Renal pelvis (tissue), 4 donors: ENCODE measurements around the gene UNC5B. TPM values are rescaled to one million over a fixed set of nuclear protein-coding genes. Genes with fewer than 3 reads are reported as not detected.

Source experiments
- DNase-seq: peaks from one replicate; pipeline ENCODE4 v3.0.0-alpha.2; 2013
- polyA plus RNA-seq, 3 donors: library from polyadenylated mRNA; unstranded; fragments of 120-200 nt; gene quantifications; one replicate each; pipeline ENCODE4 v1.2.1, GENCODE V29; 2013; ENCODE audit not compliant: insufficient read length in 3 of 3

Gene UNC5B
- polyA plus RNA-seq, 3 donors: 41.4 to 57.0 (median 50.2) TPM

DNA sequence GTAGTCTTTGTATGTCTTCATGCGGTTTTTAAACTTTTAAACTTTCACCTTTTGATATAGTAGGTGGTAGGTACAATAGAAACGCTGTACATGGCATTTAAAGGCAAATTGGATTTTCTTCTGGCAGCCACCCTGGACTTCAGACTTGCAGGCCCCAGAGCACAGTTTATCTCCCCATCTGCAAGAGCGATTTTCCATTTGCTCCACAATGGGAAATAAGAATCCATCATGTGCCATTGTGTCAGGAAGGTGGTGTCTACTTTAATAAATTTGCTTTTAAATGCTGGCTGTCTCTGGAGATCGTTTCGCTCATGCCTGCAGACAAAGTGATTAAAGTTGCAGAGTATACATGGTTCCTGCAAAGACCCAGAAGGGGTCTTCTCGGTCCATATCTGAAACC is 38.9 kb downstream of the UNC5B start:
- DNase-seq: no peak

DNA sequence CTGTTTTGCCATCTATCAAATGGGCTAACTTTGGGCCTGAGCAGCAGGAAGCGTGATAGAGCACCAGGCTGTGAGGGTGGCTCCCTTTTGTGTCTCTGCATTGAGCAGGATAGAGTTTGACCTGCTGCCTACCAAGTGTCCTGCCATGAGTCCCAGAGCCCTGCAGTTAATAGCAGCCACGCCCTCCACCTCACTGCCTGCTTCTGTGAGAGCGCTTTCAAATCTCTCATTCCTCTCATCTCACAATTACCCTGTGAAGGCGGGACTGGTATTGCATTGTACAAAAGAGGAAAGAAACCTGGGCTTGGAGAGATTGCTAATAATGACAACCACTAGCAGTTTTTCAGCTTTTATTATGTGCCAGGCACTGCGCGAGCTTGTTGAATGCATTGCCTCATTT is 39.9 kb downstream of the UNC5B start:
- no peak for DNase-seq

DNA sequence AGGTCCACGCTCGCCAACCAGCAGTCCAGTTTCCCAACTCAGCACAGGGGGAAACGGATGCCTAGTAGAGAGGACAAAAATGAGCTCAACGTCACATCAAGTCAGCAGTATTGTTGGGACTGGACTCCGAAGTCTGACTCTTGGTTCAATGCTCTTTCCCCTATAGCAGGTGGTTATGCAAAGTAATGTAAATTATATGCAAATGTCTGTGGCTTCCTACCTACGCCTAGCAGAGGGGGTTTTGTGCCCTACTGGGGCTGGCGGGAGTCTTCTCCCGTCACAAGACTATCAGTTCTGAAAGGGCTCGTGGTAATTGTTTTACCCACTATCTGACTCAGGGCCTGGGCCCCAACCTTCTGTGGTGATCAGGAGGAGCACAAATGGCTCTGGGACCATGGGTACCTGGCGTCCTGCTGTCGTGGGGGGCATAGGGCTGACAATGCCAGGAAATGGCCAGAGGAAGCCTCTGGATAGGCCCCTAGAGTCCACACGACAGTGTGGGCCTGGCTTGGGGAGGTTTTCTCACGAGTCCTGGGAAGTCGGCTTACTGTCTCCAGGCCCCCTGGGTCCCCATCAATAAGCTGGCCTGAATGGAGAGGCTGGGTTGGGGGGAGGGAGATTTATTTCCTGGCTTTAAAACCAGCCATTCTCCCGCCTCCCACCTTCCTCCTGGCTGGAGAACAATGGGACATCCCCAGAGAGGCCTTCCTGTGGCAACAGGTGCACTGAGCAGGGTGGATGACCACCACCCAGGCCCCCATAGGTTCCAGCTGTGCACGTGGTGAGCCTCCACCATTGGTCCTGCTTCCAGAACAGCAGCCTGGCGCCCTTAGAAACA is 41.8 kb downstream of the UNC5B start:
- no peak for DNase-seq

DNA sequence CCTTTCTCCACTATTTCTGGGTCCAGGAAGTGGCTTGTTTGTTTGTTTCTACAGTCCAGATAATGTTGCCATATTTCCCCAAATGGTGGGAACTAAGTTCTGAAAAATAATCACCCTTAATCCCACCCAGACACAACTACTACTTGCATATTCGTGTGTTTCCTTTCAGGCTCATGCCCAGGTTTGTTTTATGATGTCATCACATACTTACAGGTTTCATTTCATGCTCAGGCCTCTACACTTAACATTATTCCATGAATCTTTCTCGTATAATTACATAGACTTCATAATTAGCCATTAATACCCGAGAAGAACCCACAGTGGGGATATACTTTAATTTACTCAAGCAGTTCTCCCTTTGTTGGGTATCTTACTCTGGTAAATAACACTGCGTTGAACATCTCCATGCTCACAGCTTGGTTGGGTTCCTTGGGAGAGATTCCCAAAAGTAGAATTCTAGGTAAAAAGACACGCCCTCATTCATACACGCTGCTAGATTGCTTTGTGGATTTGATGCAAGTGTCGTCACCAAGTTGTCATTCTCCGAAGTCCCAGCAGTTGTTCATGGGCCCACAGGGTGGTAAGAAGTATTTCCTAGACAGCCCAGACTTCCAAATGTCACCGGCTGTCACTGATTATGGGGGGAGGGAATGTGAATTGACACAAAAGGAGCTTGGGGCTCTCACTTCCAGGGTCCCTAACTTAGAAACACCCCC is 42.6 kb downstream of the UNC5B start:
- no peak for DNase-seq

DNA sequence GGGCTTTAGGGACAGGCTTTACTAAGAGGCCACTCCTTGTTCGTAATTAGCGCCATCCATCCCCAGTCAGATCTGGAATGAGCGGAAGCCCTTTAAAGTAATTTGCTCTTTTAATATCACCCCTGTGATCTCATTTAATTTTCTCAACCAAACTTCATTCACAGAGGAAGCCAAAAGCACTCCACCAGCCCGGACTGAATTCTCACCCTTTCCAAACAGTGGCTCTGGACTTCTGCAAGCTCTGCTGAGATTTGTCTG is 43.1 kb downstream of the UNC5B start:
- no peak for DNase-seq

DNA sequence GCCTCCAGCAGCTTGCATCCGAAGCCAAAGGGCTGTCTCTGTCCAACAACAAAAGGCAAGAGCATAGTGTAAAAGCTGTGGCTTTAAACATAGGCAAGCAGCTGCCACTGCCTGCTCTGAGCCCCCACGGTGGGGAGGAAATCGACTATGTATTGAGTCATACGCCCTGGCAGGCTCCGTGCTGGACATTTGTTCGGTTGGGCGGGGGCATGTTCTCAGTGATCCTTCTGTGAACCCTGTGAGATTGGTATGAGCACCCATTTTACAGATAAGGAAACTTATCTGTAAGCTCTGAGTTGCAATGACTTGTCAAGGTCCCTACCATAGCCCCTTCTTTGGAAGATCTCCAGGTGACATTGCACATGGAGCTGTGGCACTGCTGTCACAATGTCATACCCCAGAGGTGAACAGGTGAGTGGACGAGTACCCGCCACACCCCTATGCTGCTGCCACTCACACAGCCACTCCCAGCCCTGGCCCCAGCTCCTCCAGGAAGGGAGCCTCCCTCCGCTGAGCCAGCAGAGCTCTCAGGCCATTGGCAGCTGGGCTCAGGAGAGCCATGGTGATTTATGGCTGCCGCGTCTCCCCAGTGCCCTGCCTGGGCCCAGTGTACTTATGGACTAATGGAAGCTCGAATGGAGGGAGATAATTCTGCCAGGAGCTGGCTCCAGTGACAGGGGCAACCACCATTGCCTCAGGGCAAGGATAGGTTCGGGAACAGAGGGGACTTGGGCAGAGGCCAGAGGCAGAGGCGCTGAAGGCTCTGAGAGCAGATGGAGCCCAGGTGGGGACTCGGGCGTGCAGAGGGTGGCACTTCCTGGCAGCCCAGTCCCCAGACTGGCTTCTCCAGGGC is 43.7 kb downstream of the UNC5B start:
- no peak for DNase-seq

DNA sequence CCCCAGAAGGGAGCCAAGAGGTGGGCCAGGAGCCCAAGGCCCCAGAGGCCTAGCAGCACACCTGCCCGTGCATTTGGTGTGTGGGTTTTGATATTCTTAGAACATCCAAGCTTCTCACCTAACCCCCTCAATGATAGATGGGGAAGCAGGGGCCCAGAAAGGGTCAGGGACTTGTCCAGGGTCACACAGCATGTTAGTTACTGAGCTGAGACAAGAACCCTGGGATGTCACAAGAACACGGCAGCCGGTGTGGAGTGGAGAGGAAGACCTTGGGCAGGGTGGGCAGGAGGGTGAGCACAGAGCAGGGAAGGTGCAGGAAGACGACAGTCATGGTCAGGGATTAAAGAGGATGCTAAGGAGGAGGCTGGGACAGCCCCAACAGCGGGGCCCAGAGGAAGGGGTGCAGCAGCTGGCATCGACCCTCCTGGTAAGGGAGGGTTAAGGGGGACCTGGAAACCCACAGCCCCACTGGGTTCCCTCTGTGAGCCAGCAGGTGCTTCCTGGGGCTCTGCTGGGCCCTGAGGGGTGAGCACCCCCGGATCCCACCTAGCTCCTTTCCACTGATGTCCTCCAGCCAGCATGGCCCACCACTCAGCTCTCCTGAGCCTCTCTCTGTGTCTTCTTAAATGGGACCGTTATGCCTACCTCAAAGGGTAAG is 44.4 kb downstream of the UNC5B start:
- DNase-seq: no peak

DNA sequence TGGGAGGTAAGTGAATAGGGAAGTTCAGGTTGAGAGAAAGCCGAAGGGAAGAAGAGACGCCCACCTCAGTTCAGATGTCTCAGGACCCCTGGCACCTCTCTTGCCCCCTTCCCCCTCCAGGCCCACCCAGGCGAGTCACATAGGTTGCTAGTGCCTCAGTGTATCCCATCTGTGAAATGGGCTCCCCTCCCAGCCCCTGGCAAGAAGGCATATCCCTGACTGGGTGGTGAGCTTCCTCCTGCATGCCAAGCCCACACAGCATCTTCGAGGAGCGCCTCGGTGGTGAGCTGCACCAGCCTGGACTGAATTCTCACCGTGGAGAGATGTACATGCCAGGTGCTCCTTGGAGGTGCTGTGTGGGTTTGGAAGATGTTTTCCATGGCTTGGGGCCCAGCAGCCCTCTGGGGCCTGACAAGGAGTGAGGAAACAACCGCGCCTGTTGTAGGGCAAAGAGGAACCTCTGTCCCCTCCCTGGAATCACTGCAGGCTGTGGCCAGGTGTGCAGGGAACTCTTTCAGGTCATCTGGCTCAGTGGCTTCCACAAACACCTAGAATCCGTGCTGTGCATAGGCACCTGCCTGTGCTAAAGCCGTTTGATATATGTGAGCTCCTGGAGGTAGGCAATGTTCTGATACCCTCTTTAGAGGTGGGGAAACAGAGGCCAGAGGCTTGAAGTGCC is 45.1 kb downstream of the UNC5B start:
- DNase-seq: no peak

DNA sequence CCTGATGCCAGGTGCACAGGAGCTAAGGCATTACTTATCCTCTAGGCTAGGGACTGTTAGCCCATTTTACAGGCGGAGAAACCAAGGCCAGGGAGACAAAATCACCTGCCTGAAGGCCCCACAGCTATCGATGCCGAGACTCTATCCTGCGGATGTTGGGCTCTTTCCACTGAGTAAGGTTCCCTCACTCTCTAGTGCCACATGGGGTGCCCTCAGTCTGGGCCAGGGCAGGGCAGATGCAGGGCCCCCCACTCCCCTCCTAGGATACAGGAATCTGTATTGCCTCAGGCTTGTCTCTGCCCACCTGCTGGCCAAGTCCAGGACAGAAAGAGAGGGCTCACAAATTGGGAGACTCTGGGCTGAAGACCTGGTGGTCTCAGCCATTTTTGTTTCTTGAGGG is 45.7 kb downstream of the UNC5B start:
- no peak for DNase-seq

DNA sequence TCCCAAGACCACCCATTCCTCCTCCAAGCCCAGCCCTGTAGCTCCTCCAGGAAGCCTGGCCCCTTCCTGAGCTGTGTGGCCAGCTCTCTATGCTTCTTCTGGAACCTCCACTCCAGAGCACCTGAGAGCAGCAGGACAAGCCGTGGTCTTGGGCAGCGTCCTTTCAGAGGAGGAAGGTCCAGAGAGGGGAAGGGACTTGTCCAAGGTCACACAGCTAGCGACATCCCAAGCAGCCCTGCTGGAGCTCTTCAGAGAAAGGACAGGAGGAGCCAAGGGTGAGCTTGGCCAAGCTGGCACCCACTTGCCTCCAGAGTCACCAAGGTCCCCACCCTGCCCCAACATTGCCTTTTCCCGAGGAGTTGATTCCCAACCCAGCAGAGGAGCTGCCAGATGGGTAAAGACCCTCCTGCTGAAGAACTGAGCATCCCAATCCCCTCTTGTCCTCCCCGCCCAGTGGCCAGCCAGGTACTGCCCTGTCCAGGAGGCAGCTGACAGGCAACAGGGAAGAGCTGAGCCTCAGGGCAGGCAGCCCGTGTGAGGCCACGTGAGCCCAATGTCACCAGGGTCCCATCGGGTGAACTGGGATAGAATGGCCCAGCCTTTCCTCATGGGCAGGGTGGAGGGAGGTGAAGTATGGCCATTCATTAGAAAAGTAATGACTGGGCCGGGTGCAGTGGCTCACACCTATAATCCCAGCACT is 46.2 kb downstream of the UNC5B start:
- DNase-seq: no peak

DNA sequence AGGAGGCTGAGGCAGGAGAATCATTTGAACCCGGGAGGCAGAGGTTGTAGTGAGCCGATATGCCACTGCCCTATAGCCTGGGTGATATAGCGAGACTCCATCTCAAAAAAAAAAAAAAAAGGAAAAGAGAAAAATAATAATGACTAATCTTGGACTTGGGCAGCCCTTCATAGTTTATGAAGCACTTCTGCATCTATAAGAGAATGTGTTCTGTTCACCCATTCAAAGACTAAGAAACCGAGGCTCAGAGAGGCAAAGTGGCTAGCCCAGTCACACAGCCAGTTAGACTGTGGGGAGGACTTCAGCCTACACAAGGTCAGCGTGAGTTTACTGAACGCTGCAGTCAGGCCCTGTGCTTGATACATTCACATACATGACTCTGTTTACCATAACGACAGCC is 46.9 kb downstream of the UNC5B start:
- no peak for DNase-seq

DNA sequence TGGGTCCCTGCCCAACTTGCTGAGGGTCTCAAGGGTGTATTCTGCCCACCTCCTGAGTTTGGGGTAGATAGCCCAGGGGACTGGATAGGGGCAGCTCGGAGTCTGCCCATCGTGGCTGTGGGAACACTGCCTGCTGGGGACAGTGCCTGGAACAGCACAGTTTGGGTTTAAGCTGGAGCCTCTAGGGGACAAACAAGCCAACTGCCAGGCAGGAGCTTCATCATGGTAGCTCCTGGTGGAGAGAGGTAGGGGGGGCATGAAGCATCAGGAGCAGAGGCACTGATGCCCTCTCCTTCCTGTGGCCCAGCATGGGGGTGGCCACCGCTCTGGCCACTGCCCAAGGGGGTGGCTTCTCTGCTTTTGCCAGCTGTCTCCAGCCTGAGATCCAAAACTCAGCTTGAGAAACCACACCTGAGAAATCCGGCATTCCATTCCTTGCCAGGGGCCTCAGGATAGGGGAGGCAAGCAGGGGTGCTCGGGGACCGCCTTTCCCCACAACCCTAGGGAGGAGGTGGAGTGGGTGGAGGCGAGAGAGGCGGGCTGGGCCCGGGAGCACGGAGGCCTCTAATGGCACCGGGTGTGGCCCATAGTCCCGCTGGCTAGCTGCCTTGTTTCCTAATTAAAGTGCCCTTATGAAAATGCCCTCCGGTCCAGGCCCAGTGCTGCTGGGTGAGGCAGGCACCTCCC is 47.6 kb downstream of the UNC5B start:
- no peak for DNase-seq

DNA sequence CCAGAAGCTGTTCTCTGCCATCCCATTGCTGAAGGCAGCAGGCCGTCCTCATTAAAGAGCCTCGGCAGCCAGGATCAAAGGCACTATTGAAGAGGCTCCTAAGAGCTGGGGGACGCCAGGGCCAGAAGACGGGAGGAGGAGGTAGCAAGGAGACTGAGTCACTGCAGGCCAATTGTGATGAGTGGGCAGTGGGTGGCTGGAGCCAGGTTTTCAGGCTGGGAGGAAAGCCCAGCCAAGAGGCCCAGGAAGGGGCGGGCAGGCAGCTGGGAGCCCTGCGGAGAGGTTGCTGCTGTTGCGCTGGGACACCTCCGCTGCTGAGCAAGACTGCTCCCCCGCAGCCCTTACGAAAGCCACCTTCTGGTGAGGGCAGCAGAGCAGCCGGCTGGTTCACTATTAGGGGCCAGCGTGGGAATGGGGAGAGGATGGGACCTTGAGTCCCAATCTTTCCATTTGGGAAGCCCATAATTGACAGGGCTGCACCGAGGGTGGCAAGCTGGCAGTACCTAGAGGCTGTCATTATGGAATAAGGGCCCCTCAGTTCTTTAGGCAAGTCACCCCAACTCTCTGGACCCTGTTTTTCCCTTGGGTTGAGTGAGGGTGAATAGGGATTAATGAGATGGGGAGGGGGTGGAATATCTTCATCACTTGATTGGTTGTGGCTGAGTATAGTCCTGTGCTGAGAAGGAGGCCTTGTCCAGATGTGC is 48.4 kb downstream of the UNC5B start:
- DNase-seq: no peak

DNA sequence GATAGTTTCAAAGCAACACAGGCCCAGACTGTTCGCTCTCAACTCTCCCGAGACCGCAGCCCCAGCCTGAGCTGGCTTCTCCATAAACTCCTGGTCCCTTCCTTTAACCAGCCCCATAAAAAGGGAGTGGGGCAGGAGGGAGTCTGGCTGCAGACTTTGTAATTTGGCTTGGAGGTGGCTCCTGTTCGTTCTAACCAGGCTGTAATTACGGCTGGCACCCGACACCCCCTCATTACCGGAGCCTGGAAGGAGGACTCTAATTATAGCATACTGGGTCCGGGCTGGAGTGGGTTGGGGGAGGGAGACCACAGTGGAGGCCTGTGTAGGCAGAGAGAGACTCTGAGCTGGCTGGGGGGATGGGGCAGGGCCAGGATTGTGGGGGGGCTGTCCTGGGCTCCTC is 49.7 kb downstream of the UNC5B start:
- no peak for DNase-seq

DNA sequence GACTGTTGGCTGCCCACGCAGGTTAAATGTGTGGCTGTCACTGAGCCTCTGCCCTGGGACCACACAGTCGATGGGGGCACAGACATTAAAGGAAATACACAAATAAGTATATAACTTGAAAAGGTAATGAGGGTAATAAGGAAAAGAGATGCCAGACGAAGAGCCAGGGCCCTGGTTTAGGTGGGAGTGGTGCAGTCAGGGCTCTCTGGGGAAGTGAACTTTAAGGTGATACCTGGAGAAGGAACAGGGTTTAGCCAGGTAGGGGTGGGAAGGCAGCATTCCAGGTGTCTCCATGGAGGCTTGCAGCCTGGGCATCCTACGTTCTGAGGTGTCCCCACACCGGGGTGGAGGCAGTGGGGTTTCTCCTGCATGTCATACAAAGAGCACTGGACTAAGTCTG is 50.4 kb downstream of the UNC5B start:
- DNase-seq: no peak

DNA sequence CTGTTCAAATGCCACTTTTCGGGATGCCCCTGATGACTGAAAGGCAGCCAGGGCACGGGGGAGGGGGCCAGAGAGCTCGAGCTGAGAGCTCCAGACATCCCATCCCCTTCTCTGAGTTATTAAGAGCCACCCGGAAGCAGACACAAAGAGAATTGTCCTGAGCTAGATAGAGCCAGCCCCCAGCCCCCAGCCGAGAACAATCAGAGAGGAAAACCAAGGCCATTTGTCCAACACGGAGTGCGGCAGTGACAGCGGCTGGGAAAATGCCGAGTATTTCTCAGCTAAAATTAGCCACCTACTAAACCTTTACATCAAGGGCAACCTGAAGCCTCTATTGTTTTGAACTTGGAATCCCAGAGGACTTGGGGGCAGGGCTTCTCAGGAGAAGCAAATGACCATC is 51.0 kb downstream of the UNC5B start:
- DNase-seq: no peak

DNA sequence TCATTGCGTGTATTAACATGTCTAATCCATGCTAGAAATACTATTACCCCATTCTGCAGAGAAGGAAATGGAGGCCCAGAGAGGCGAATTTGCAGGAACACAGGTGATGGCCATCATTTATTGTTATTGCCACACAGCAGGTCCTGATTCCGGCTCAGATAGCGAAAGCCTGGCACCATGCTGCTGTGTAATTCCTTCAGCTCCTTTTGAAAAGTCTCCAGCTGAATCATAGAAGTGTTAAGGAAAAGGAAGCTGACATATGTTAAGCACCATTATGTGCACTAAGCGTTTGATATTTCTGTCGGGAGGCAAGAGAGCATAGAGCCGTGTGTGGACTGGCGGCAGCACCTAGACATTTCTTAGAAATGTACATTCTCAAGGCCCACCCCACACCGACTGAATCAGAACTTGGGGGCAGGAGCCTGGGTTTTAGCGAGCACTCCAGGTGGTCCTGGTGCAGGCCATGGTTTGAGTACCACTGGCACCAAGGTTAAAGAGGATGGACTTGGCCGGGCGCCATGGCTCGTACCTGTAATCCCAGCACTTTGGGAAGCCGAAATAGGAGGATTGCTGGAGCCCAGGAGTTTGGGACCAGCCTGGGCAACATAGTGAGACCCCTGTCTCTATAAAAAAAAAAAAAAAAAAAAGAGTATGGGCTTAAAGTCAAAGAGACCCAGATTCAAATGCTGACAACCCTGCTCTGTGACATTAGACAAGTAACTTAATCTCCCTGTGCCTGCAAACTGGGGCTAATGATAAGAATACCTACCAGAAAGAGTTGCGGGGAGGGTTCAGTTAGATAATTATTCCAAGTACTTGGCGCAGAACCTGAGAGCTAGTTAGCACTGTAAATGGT is 52.2 kb downstream of the UNC5B start:
- DNase-seq: no peak

DNA sequence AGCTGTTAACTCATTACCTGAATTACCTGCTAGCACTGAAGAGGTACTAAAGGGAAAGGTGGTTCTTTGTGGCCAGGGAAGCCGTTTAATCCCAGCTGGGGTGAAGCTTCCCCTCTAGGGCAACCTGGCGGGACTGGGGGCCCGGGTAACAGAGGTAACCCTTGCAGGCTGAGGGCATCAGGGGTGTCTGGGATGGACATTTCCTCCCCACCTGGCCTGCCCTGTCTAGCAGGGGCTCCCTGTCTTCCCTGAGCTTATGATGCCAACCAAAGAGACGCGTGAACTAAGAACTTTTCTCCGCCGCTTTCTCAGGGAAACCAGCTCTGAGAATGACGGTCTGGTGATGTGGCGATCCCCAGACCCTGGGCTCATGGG is 52.8 kb downstream of the UNC5B start:
- no peak for DNase-seq

DNA sequence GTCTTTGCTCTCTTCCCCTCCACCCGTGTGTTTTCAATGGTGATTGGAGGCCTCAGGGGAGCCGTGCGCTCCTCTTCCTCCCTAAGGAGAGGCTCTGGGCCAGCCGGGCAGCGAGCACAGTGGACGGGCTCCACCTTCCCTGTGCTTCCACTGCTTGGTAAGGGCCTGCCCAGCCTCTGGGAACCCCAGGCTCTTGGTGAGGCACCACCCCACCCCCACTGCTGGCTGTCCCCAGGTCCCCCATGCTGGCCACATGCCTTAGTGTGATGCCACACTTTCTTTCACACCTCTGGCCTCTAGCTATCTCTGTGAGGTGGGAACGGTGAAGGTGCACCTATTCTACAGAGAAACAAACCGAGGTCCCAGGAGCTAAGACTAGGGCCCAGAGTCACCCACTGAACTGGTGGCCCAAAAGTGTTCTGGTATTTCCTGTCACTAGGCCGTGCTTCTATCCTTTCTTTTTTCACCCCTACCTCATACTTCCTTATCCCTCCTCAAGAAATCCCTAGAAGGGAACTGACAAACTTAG is 53.3 kb downstream of the UNC5B start:
- DNase-seq: no peak
